NCI-H128 (cell line): Measurements from ENCODE around the gene ARIH2.
"Not testable (repeated sequence)": the region's sequence is repeated elsewhere in the genome, so short reads cannot be mapped to it uniquely, and the experiment has no call there.

Experiments used
- DNase-seq: peaks from one replicate; lab custom pipeline; 2025; ENCODE audit not compliant: unreplicated experiment; lab: John Stamatoyannopoulos, UW

Gene ARIH2

DNA sequence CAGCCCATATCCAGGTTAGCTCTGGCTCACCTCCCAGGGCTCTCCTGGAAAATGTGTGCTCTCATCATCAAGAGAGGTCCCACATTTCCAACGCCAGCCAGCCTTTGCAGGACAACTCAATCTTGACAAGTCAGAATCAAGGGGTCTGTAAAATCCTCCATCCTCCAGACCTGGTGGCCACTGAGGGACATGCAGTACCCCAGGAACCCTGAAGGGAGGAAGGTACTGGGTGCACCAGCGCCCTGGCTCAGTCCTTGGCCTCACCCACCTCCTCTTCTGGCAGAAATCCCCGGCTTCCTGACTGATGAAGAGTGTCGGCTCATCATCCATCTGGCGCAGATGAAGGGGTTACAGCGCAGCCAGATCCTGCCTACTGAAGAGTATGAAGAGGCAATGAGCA is 82.5 kb downstream of the ARIH2 start:
- no peak for DNase-seq

DNA sequence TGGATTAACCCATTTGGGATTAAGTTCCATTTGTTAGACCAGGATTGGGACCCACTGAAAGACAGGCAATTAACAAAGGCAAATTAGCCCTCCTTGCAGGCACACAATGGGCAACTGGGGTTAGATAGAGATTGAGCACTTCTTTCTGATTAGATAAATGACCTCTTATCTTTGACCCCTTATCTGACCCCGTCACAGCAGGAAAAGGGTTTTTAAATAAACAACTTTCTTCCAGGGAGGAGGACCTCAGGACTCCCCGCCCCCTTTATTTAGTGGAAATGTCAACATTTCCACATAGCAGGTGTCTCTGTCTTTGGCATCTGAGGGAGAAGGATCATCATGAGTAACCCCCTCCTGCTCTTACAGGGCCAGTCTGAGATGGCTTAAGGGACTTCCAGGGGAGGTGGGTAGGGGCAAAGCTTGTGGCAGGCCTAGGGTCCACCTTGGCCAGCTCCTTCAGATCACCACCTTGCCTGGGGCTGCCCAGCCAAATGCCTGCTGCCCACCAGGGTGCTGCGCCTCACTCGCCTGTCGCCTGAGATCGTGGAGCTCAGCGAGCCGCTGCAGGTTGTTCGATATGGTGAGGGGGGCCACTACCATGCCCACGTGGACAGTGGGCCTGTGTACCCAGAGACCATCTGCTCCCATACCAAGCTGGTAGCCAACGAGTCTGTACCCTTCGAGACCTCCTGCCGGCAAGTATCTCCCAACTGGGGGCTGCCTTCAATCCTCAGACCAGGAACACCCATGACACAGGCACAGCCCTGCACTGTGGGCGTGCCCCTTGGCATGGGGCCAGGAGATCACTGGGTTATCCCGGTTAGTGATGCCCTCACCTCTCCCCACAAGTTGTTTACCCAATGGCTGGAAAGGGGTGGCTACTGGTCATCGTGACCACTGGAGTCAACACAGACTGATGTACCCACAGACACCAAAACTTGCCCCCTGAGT is 86.0 kb downstream of the ARIH2 start:
- no peak for DNase-seq

DNA sequence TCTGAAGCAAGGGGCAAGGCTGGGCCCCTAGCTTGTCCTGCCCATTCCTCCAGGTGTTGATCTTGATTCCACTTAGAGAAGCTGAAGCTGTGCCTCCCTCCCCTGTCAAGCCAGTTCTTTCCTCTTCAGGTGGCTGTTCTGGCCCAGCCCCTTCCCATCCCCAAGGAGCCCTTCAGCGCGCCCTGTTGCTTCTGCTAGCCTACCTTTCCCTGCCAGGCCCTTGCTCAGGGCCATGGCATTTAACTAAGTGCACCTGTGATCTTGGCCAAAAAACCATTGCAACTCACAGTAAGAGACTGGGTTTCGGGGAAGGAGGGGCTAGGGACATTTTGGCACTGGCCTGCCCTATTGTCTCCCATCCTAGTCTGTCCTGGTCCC is 86.7 kb downstream of the ARIH2 start:
- no peak for DNase-seq

DNA sequence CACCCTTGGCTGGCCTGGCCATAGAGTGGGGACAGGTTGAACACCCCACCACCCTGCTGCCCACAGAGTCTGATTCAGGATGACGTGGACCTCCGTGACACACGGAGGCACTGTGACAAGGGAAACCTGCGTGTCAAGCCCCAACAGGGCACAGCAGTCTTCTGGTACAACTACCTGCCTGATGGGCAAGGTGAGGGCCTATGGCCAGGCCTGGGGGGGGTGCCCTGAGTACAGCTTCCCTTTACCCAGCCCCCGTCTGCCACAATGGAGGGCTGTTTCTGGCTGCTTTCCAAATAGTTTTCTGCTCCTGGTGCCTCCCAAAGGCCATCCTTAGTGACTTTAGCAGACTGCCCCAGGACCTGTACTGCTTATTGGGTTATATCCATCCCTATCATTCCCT is 87.4 kb downstream of the ARIH2 start:
- no peak for DNase-seq

DNA sequence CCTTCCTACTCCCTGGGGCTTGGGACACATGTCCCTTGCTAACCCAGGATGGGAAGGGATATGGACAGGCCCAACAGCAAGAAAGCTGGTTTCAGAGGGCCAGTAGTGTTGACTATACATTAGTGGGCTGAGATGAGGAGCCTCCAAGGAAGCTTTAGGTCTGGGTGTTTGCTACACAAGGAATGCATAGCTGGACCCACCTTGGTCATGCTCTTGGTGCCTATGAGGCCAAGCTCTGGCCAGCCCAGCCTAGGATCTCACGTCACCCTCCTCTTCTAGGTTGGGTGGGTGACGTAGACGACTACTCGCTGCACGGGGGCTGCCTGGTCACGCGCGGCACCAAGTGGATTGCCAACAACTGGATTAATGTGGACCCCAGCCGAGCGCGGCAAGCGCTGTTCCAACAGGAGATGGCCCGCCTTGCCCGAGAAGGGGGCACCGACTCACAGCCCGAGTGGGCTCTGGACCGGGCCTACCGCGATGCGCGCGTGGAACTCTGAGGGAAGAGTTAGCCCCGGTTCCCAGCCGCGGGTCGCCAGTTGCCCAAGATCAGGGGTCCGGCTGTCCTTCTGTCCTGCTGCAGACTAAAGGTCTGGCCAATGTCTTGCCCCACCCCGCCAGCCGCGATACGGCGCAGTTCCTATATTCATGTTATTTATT is 87.9 kb downstream of the ARIH2 start:
- no peak for DNase-seq

DNA sequence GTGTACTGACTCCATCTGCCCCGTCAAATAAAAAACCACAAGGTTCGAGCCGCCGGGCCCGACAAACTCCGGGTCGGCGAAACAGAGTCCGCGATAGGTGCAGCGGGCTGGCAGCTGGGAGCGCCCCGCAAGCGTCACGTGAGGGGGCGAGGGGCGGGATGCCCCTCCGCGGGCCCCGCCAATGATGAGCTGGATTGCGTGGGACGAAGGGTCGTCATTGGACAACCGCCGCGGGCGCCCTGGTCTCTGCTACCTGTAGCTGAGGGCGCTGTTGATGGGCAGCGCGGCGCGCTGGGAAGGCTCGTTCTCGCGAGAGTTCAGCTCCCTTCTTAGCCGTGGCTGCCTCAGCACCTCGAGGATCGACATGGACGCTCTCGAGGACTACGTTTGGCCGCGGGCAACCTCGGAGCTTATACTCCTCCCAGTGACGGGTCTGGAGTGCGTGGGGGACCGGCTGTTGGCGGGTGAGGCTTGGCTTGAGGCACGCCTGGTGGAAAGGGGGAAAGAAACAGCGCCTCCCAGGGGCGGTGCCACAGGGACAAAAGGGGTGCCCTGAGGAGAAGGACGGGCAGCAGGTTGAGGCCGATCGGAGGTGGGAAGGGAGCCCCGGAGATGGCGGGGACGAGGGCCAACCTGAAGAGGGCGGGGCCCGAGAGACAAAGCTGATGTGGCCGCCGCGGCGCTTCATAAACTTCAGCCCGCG is 88.6 kb downstream of the ARIH2 start, which contains the start of gene WDR6:
TSS of gene WDR6 (plus strand) at position 324 of the 703 bp plus-strand sequence. CDS start at position 365, 41 bp downstream.
- DNase-seq, result peak; percentile 96

DNA sequence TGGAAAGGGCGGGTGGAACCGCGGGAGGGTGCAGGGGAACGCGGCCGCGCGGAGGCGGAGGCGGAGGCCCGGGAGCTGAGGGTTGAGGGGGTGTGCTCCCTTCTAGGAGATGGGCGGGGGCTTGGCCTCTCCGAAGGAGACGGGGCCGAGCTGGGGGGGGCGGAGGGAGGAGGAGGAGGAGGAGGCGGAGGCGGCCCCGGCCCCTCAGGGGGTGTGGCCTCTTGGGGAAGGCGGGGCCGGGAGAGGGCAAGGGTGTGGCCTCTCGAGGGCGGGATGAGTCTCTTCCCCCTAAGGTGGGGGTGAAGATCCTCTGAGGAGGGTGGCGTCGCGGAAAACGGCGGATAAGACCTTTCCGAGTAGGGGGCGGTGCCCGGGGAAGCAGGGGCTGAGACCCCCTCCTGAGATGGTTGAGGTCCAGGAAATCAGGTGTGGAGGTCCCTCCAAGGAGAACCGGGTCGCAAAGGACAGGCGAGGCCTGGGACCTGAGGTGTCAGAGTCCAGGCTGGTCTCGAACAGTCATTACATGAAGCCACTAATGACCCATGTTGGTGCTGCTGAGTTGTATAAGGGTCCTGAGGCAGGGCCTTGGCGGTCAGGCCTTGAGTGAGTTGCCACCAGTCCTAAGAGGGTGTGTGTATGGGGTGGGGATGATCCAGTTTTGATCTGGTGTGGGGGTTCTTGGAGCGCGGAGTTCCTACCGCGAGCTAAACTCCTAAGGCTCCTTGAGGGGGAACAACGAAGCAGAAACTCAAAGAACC is 89.3 kb downstream of the ARIH2 start:
- DNase-seq, result no peak

DNA sequence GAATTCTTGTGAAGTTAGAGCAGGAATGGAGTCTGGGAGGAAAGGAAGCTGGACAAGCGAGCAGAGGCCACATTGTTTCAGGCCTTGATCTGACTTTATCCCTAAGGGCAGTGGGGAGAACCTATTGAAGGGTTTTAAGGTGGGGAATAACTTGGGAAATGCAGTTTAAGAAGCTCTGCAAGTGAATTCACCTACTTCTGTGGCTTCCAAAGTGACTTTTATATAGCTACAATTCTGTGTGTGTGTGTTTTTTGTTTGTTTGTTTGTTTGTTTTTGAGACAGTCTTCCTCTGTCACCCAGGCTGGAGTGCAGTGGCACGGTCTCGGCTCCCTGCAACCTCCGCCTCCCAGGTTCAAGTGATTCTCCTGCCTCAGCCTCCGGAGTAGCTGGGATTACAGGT is 90.0 kb downstream of the ARIH2 start:
- DNase-seq, result not testable (repeated sequence)

DNA sequence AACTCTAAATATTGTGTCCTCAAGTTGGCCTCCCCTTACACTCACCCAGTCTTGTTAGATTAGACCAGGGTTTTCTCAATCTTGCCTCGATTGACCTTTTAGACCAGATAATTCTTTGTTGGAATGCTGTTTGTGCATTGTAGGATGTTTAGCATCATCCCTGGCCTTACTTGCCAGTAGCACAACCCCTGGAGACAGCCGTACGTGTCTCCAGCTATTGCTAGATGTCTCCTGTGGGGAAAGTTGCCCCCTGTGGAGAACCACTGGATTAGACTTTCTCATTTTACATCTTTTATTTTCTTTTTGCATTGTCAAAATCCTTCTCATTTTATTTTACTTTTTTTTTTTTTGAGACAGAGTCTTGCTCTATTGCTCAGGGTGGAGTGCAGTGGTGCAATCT is 90.8 kb downstream of the ARIH2 start:
- no peak for DNase-seq

DNA sequence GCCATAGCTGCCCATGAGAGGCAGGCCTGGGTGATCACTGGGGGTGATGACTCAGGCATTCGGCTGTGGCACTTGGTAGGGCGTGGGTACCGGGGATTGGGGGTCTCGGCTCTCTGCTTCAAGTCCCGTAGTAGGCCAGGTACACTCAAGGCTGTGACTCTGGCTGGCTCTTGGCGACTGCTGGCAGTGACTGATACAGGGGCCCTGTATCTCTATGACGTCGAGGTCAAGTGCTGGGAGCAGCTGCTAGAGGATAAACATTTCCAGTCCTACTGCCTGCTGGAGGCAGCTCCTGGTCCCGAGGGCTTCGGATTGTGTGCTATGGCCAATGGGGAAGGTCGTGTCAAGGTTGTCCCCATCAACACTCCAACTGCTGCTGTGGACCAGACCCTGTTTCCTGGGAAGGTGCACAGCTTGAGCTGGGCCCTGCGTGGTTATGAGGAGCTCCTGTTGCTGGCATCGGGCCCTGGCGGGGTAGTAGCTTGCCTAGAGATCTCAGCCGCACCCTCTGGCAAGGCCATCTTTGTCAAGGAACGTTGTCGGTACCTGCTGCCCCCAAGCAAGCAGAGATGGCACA is 93.9 kb downstream of the ARIH2 start:
- no peak for DNase-seq

DNA sequence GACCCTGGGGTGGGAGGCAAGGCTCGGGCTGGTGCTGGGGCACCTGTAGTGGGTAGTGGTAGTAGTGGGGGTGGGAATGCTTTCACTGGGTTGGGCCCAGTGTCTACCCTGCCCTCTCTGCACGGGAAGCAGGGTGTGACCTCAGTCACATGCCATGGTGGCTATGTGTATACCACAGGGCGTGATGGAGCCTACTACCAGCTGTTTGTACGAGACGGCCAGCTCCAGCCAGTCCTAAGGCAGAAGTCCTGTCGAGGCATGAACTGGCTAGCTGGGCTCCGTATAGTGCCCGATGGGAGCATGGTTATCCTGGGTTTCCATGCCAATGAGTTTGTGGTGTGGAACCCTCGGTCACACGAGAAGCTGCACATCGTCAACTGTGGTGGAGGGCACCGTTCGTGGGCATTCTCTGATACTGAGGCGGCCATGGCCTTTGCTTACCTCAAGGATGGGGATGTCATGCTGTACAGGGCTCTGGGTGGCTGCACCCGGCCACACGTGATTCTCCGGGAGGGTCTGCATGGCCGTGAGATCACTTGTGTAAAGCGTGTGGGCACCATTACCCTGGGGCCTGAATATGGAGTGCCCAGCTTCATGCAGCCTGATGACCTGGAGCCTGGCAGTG is 94.6 kb downstream of the ARIH2 start:
- no peak for DNase-seq

DNA sequence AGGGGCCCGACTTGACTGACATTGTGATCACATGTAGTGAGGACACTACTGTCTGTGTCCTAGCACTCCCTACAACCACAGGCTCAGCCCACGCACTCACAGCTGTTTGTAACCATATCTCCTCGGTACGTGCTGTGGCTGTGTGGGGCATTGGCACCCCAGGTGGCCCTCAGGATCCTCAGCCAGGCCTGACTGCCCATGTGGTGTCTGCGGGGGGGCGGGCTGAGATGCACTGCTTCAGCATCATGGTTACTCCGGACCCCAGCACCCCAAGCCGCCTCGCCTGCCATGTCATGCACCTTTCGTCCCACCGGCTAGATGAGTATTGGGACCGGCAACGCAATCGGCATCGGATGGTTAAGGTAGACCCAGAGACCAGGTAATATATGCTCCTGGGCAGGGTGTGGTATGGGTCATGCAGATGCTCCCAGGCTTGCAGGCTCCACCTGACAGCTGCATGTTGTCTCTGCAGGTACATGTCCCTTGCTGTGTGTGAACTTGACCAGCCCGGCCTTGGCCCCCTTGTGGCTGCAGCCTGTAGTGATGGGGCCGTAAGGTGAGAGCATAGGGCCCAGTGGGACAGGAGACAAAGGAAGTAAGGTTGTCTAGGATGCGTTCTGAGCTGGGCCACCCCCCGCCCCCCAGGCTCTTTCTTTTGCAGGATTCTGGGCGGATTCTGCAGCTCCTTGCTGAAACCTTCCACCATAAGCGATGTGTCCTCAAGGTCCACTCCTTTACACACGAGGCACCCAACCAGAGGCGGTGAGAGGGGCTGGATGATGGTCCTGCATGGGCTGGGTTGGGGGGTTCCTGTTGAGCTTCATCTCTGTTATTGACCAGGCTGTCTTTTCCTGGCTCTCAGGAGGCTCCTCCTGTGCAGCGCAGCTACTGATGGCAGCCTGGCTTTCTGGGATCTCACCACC is 95.4 kb downstream of the ARIH2 start:
- no peak for DNase-seq

DNA sequence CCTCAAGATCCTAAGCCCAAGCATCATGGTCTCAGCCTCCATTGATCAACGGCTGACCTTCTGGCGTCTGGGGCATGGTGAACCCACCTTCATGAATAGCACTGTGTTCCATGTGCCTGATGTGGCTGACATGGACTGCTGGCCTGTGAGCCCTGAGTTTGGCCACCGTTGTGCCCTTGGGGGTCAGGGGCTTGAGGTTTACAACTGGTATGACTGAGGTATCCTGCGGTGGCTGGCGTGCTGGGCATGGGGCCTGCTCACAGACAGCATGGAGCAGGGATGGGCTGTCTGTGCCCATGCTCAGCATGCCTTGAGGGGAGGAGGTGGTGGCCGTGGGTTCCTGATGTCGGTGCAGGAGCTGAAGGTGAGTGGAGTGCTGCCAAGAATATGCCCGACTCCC is 96.4 kb downstream of the ARIH2 start:
- no peak for DNase-seq

DNA sequence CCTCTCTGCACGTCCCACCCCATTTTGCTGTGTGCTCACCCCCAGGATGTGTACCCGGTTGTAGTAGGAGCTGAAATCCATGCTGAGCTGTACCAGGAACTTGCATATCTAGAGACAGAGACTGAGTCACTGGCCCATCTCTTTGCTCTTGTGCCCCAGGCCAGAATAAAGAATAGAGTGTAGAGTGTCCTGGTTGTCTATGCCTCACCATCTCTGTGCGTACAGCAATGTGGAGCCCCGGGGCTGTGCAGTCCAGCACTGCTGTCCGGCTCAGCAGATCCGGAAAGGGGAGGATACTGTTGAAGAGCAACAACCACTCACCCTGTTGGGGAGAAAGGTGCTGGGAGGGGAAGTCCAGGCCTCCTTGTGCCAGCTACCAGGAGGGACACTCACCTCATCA is 97.1 kb downstream of the ARIH2 start:
- DNase-seq, result no peak

DNA sequence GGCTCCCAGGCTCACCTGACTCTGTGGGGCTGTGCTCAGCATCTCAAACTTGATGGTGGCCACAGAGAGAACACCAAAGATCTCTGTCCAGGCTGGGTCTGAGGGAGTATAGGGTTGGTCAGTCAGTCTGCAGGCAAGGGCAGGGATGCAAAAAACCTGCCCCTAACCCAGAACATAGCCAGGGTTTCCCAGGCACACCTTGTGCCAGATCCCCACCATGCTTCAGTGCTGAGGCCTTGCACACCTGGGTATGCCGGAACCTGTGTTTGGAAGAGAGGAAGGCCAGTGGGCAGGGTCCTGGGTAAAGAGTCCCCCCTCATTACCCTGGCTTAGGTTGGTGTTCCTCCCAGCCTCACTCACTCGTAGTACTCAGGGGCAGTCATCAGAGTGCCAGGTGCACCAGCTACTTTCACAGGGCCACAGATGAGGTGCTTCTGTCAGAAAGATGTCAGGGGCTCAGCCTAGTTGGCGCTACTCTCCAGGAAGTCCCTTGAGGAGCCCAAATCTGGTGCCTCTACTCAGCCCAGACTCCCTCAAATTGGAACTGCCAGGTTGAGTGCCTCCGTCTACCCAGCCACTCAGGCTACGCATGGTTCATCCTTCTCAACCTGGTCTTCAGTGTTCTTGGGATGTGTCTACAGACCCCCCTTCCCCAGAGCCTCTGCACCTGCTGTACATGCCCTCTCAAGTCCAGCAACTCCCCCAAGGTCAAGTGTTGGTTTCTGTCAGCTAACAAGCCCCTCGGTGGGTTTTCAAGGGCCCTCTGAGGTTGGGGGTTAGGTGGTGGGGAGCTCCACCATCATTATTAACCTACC is 98.0 kb downstream of the ARIH2 start:
- no peak for DNase-seq

DNA sequence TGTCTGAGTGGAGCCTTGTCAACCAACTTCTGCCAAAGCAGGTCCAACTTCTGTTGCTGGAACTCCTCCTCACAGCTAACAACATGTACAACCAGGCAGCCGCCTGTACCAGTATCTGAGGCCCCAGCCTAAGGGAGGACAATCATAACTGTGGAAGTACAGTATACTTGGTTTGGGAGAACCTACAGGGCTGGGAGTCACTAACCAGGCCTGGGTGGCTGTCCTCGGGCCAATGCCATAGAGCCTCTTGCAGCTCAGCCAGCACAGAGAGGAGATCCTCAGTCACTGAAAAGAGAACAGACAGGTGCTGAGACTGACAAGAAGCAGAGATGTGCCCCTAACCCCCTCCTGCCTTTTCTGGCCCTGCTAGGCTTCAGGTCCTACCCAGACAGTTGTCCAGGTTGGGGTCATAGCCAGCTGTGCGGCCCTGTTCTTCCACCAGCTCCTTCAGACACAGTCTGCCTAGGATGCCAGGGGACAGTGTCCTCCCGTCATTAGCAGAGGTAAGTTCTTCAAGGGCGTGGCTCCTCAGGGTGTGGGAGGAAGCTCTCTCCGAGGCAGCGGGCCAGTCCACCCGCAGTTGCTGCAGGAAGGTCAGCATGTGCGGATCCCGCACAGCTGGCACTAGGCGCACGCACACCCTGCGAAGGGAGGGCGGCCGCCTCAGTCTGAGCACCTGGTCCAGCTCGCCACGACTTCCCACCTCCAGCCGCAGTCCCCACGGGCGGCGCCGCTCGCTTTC is 98.8 kb downstream of the ARIH2 start:
- no peak for DNase-seq

DNA sequence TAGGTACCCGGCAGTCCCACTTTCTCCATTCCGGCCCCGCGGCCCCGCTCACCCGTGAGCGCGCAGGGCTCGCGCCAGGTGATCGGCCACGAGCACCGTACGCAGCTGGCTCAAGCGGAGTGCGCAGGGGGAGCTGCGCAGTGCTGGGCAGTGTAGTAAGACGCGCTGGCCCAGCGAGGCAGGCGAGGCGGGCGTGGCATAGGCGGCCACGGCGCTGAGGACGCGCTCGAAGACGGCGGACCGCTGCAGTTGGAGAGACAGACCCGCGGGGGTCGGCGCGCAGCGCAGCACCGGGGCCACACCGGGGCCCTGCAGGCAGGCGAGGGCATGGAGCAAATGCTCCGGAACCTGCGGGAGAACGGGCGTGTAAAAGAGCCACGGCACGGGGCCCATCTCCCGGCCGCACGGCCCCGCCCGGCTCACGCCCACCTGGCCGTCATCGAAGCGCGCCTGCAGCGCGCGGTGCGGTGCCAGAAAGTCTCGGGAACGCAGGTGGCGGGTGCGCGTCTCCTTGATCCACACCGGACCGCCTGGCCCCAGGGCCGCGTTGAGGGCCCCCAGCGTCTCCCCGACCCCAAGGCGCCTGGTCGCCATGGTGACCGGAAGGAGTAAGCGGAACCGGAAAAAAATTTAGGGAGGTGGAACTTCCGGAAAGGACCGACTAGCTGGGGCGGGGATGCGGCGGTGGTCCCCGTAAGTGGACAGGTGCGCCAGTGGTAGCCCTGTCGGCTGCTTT is 99.5 kb downstream of the ARIH2 start, which contains the start of gene DALRD3:
TSS of gene DALRD3 (minus strand) at position 610 of the 736 bp plus-strand sequence. CDS start at position 594, 16 bp downstream.
- no peak for DNase-seq
